Spleen (tissue), 7 donors: ENCODE results near the gene SLC20A1.

Experiments used
- POLR2AphosphoS5 ChIP-seq, 3 donors: sonication (generic); formaldehyde crosslinking; IDR thresholded peaks; one replicate each; pipeline ENCODE4 v1.5.1; 2017; ENCODE audit warnings: antibody characterized with exemption in 3 of 3
- TF ChIP-seq, protein P1 (sequence below), 11 experiments: fragments of 200-600 bp in 7 of 11; fragments of 450-650 bp in 4 of 11; sonication (generic) in 4 of 11; IDR thresholded peaks in 8 of 11; conservative IDR thresholded peaks in 3 of 11; 1 replicate in 7 of 11; 2 replicates in 4 of 11; pipeline versions ENCODE4 v1.4.0 to v1.8.0; 2016 to 2021; ENCODE audit warnings: antibody characterized with exemption in 11 of 11, inconsistent platforms in 4 of 11, mild to moderate bottlenecking in 1 of 11
- donor health status: DM: no; HTN: no; CAD: no; lungs with moderate emphysema.
- donor health status: DM: no; HTN: no; CAD: no.
- donor health status: DM: no; HTN: no; CAD: no.

DNA sequence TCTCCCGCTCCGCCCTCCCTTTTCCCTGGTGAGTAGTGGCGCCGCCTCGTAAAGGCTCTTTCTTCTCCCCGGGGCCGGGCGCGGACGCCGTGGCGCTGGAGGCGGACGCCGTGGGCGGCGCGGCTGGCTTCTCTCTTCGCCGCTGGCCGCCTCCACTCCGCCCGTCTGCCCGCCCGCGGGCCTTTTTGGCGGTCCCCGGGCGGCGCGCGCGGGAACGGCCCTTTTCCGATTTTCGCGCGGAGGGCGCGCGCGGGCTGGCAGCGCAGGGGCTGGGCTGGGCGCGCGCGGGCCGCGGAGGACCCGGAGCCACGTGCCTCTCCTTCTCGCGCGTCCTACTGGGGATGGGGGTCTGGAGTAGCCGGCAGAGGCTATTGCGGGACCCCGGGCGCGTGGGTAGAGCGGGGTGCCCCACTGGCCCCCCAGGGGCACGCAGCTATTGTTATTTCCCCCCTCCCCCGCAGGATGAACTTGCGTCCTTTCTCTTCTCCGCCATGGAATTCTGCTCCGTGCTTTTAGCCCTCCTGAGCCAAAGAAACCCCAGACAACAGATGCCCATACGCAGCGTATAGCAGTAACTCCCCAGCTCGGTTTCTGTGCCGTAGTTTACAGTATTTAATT is 472 bp downstream of the SLC20A1 start:
- TF ChIP-seq, protein P1, sequence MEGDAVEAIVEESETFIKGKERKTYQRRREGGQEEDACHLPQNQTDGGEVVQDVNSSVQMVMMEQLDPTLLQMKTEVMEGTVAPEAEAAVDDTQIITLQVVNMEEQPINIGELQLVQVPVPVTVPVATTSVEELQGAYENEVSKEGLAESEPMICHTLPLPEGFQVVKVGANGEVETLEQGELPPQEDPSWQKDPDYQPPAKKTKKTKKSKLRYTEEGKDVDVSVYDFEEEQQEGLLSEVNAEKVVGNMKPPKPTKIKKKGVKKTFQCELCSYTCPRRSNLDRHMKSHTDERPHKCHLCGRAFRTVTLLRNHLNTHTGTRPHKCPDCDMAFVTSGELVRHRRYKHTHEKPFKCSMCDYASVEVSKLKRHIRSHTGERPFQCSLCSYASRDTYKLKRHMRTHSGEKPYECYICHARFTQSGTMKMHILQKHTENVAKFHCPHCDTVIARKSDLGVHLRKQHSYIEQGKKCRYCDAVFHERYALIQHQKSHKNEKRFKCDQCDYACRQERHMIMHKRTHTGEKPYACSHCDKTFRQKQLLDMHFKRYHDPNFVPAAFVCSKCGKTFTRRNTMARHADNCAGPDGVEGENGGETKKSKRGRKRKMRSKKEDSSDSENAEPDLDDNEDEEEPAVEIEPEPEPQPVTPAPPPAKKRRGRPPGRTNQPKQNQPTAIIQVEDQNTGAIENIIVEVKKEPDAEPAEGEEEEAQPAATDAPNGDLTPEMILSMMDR (IDR thresholded peaks at IDR 0.05 in 8 of 11, conservative IDR thresholded peaks at IDR 0.05 in 3 of 11), result no peak
- TF ChIP-seq POLR2AphosphoS5 (IDR thresholded peaks at IDR 0.05), result no peak
